RCC 7860 (cell line): ENCODE measurements around the gene PISD.

Experiments
- DNase-seq: peaks from one replicate; pipeline ENCODE4 v3.0.0-alpha.2; 2015; ENCODE audit warnings: low spot score
- FAIRE-seq: peaks from 2 replicates; lab custom pipeline; 2012; peaks lifted over from hg19 to GRCh38; lab: Jason Lieb, UNC

The PISD gene

DNA sequence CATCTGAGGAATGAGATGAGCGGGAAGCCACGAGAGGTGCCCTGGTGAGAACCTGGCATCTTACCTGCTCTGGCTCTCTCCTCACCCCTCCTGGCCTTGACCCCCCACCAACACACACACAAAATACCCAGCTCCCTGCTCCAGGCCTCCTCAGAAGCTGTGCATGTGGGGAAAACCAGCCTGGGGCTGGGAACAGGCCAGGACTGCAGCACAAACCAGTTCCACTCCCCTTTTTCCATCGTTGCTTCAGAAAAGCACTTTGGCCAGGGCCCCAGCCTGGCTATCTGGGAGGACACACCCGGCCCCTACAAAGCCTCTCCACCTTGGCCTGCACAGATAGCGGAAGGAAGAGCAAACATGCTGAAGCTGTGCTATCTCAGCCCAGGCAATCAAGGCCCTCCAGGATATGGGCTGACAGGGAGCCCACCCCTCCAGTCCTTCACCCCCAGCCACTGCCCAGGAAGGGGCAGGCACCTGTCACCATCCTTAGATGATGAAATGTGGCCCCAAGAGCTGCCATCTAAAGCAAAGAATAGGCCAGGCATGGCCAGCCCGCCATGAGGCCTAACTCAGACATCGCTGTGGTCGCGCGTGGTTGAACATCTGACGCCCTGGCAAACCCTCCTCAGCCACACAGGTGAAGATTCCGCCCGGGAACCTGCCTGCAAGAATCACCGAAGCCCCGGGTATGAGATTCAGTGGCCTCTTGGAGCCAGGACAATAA lies 35.4 kb downstream of the PISD start:
- FAIRE-seq (no peak), DNase-seq (no peak)

DNA sequence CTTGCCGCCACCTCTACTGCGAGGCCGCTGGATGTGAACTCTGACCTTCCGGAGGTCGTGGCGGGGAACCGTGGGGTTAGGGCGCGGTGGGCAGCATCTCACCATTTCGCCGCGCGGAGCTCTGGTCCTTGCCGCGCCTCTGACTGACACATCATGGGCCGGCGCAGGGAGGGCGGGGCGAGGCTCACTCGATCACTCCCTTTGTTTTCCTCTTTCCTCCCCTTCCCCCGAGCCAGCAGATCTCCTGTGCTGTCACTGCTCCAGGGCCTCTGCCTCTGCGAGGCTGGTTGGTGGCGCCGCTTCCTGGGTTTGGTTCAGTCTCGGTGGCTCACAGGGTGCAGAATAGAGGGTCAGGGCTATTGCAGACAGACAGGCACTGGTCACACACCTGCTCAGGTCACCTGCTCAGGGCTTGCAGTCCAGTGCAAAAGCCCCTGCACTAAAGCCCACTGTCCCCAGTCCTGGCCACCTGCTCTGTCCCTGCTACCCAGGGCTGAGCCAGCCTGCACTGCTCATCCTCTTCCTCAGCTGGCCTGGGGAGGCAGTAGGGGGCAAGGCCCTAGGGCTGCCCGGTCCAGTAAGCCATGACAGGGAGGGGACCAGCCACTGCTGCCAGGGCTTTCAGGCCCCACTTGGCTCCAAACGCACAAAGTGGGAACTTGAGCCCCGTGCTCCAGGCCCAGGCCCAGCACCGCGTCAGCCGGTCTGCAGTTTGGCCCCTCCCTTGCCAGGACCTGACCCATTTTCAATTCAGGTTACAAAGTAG lies 36.2 kb downstream of the PISD start:
- no peak for DNase-seq
- FAIRE-seq = no peak

DNA sequence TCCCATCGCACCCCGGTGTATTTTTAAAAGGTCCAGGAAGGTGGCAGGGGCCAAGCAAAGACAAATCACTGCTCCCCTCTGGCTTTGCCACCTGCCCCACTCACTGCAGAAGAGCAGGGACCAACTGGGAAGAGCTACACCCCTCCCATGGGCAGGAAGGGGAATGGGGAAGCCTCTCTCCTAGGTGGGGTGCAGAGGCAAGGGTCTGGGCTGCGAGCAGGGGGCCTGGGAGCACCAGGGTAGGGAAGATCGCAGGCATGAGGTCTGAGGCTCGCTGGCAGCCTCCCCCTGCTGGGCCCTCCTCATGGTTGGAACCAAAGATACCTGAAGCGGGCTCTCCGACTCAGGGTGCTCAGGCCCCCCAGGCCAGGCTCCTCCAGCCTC lies 36.8 kb downstream of the PISD start:
- no peak for FAIRE-seq
- no peak for DNase-seq

DNA sequence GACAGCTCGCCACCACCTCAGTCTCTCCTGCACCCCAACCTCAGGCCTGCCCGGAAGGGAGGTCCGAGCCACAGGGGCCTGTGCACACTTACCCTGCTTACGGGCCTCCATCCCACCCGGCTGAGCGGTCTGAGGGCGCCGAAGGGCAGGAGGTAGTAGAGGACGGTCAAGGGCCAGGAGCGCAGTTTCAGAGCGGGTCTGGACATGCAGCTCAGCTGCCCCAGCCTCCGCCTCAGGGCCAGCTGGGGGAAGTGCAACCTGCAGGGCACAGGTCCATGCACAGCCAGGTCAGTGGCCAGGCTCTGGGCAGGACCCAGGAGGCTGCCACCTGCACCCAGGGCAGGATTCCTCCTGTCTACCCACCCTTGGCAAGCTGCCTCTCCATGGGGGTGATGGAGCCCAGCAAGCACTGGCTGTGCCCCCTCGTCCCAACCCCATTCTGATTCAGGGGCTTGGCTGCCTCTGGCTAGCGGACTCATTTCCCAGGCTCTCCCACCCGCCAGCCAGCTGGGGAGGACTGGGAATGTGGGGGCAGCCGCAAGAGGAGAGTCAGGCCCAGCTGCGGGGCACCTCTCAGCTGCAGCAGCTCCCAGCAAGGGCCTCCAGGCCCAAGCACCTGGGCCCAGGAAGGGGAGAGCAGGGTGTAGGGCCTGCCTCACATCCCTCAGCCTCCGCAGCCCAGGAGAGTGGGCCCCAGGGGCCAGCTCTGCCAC lies 38.3 kb downstream of the PISD start:
- DNase-seq (no peak), FAIRE-seq (no peak)

DNA sequence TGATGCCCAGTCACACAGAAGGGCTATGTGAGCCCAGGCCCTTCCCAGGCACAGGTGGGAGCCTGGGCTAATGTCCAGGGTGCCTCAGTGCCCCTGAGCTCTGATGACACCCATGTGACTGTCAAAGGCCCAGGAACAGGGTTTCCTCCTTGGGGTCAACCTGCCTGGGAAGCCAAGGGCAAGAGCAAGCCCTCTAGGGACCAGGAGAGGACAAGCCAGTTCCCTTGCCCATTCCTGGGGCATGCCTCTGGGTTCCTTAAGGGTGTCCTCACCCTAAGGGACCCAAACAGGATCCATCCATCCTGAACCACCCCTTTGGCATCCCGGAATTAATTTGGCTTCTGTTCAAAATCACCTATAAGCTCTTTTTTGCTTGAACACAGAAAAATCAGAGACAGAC lies 39.0 kb downstream of the PISD start:
- no peak for FAIRE-seq

DNA sequence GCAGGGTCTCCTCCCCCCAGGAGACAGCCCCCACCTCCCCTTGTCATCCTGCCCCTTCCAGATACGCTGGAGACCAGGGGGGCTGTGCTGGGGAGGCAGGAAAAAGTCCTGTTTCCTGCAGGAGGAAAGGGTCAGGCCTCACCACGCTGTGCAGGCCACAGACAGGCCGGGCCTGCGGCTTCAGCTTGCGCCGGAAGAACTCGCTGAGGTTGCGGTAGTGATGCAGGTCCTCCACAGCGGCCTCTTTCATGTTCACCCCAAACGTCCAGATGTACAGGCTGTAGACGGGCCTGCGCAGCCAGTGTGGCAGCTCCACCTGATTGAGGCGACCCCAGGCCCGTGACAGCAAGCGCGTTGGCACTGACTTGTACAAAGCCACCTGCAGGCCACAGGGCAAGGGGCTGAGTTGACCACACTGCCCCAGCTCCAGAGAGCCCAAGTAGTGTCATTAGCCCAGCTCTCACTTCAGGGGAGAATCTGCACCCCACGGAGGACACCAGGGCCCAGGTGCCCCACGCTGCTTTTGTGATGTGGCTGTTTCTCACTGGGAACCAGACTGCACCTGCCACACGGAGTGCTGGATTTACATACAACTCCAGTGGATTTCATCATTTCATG lies 40.4 kb downstream of the PISD start:
- no peak for DNase-seq
- no peak for FAIRE-seq

More for the DNA sequence above, 39.0 kb downstream of the PISD start:
- DNase-seq = no peak

DNA sequence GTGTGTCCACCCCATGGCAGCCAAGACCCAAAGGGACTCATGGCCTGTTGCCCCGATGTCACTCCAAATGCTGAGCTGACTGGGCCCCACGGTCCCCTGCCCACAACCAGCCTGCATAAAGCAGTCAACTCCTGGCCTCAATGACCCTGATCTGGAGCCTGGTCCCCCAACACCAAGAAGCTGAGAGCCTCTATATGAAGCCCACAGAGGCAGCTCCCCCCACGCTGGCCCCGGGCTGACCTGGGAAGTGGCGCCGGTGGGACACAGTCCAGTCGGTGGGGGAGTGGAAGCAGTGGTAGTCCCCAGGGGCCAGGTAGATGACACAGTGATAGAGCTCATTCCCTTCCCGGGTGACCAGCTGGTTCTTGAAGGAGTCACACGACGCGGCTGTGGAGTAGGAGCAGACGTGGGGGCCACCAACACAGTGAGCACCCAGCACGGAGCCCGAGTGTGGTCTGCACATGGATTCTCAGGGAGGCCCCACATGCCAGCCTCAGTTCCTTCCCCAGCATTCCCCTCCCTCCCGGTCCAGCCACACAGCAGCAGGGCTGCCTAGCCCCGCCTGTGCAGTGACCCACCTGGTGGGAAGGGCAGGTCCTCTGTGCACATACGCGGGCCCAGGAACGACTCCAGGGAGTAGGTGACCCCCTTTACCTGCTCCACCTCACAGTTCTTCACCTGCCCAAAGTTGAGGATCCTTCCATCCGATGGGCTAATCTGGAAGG lies 41.1 kb downstream of the PISD start:
- DNase-seq = no peak
- FAIRE-seq = no peak

DNA sequence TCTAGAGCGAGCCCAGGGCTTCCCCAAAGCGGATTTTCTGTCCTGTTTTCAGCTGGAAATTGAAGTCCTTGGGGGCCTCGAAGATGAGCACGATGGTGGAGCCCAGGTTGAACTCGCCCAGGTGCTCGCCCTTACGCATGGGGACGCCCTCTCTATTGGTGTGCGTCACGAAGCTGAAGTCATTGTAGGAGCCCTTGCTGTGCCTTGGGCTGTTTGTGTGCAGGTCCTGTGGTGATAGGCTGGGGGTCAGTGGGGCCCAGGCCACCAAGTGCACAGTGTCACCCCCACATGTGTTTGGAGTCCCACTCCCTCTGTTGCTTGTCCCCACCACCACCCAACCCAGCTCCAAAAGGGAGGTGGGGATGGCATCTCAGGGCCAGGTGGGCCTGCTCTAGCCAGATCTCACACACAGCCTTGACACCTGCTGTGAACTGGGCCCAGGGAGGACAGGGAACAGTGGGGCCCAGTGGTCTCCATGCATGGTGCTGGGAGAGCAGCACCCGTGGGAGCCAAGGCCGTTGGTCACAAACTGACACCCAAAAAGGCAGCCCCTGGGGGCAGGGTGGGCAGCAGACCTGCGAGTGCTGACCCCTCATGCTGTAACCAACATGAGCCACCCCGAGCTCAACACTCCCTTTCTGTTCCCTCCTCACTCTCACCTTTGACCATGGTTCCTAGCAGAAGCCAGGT lies 42.3 kb downstream of the PISD start:
- DNase-seq (no peak), FAIRE-seq (no peak)

DNA sequence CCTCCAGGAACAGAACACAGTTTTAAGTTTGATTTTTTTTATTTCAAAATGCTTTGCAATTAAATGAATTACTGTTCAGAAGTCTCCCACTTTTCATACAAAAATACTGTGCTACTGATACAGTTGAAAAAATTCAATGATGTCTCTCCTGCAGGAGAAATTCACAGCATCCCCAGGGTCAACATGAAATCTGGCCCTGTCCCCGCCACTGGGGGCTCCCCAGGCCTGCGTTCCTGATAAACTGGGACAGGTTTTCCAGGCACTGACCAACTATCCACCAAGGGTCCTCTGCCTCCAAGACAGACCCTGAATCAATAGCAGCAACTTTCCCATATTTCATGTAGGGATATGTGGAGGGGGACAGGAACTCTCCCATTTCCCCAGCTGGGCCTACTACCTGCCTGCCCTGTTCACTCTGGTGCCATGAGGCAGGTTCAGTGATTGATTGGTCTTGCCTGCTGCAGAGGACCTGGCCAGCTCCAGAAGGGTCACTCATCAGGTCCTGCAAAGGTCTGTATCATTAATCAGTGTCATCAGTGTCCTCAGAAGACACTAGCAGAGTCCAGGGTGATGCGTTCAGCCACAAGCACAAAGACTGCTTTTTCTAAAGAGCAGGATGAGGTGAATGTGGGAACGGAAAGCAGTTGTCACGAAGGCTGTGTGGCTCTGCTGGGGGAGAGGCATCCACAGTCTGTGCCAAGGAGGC lies 43.4 kb downstream of the PISD start:
- DNase-seq (no peak), FAIRE-seq (no peak)

DNA sequence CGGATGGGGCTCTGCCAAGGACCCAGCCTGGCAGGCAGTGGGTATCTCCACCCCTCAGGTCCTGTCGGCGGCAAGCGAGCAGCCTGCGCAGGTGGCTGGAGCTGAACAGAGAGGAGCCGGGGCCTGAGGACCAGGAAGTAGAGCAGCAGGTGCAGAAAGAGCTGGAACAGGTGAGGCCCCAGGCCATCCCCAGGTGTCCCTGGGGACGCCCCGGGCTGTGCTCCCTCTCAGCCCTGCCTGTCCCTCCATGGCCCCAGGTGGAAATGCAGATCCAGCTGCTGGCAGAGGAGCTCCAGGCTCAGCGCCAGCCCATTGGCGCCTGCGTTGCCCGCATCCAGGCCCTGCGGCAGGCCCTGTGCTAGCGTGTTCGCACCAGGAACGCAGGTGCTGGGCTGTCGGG lies 44.0 kb downstream of the PISD start:
- FAIRE-seq = no peak
- DNase-seq = no peak

DNA sequence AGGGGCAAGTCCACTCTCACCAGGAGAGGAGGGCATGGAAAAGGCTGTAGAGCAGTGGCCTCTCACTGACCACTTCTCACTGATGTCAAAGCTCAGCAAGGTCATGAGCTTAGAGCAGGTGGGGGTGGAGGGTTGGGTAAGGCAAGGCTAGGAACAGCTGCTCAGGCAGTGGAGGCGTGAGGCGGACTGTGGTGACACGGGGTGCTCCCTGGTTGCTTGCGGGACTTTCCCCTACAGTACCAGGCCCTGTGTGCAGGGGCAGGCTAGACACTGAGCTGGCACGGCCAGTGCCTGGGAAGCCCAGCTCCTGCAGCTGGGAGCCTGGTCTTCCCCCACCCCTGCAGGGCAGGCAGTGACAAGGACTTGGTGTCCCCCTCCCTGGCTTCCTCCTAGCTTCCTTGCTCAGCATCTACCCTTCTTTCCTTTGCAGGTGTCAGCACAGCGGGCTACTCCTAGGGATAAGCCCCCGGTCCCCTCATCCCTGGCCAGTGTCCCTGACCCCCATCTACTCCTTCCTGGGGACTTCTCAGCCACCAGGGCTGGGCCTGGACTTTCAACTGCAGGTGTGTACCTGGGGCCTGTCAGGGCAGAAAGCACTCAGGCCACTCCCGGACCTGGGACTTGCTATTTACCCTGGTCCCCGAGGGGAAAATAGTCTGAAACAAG lies 45.6 kb downstream of the PISD start:
- FAIRE-seq (no peak), DNase-seq (no peak)

DNA sequence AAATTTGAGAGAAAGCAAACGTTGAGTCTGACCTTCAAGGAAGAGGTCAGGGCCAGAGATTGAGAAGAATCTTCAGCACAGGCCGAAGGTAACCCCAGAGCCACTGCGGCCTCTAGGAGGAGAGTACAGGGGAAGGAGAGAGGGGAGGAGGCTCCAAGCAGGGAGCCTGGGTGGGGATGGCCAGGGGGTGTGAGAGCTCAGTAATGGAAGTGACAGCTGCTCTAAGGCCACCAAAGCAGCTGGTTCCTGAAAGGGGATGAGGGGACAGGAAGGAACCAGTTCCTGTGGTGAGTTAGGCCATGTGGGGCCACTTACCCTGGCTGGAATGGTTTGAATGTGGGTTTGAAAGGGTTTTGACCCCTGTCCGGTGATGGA lies 46.1 kb downstream of the PISD start:
- FAIRE-seq (no peak), DNase-seq (no peak)

DNA sequence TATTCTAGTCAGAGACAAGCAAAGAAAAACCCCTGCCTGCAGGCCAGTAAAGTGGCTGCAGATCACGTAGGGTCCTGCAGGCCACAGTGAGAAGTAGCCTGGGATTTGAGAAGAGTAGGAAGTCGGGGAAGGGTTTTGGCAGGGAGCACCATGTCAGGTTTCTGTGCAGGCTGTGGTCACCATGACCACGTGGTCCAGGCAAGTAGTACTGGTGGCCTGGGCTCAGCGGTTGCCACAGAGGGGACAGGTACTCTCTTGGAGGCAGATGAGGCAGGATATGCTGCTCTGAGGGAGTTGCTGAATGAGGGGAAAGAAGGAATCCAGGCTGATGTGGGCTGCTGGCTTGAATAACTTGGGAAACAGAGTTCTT lies 46.5 kb downstream of the PISD start:
- FAIRE-seq = no peak
- no peak for DNase-seq

DNA sequence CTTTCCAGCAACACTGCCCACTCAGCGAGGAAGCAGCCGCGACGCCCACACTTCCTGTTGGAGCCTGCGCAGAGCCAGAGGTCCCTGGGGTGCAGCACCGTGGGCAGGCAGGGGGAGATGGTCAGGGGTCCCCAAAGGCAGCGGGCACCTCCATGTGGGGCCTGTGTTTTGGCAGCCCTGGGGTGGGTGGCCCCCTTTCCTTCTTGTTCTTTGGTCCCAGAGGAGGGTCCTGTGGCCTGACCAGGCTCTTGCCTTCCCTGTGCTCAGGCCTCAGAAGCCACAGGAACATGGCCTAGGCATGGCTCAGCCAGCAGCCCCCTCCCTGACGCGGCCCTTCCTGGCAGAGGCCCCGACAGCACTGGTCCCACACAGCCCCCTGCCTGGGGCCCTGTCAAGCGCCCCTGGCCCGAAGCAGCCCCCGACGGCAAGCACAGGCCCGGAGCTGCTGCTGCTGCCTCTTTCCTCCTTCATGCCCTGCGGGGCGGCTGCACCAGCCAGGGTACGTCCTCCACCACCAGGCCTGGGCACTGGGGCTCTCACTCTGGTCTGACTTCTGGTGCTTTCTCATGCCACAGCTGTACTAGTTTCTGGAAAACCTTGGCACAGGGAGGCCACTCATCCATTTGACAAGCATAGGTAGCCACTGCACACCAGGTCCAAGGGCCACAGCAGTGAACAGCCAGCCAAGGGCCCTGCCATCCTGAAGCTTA lies 47.1 kb downstream of the PISD start:
- FAIRE-seq (no peak), DNase-seq (no peak)

DNA sequence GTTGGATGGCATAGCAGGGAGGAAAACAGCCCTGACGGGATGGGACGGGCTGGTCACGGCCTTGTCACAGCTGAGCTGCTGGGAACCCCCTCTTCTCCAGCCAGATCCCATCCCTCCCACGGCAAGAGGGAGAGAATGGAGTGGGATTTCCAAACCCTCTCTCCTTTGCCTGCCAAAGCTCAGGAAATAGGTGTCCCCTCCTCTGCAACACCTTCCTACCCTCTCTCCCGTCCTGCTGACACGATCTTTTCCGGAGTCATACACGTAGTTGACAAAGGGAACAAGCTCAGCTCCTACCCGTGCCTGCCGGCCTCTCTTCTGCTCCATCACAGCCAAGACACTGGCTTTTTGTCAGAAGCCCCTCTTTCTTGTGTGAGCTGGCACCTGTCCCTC lies 48.1 kb downstream of the PISD start:
- no peak for DNase-seq
- no peak for FAIRE-seq

DNA sequence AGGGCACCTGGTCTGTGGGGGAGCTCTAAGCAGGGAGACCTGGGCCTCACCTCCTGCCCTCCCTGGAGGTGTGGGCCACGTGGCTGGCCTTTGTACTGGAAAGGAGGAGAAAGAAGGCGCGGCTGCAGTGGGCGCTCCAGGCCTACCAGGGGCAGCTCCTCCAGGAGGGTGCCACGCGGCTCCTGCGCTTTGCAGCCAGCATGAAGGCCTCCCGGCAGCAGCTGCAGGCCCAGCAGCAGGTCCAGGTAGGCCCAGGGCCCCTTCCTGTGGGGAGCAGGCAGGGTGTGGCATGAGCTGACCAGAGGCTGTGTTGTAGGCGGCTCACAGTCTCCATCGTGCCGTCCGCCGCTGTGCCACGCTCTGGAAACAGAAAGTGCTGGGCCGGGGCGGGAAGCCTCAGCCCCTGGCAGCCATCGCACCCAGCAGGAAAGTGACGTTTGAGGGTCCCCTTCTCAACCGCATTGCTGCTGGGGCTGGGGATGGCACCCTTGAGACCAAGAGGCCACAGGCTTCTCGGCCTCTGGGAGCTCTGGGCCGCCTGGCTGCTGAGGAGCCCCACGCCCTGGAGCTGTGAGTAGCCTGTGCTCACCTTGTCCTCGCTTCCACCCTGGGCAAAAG lies 48.6 kb downstream of the PISD start:
- DNase-seq = no peak
- no peak for FAIRE-seq

DNA sequence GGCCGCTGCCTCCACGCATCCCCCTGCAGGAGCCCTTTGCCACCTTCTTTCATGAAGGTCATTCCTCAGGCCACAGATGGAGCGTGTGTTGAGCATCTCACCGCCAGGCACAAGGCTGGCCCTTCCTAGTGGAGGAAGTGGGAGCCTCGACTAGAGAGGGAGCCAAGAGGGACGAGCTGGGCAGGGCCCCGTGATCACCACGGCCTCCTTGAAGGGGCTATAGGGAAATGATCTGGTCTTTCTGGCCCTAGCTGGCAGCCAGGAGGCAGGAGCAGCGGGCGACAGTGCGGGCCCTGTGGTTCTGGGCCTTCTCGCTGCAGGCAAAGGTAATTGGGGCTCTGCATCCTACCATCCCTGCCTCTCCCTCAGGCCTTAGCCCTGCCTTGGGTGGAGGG lies 49.1 kb downstream of the PISD start:
- FAIRE-seq (no peak), DNase-seq (no peak)

DNA sequence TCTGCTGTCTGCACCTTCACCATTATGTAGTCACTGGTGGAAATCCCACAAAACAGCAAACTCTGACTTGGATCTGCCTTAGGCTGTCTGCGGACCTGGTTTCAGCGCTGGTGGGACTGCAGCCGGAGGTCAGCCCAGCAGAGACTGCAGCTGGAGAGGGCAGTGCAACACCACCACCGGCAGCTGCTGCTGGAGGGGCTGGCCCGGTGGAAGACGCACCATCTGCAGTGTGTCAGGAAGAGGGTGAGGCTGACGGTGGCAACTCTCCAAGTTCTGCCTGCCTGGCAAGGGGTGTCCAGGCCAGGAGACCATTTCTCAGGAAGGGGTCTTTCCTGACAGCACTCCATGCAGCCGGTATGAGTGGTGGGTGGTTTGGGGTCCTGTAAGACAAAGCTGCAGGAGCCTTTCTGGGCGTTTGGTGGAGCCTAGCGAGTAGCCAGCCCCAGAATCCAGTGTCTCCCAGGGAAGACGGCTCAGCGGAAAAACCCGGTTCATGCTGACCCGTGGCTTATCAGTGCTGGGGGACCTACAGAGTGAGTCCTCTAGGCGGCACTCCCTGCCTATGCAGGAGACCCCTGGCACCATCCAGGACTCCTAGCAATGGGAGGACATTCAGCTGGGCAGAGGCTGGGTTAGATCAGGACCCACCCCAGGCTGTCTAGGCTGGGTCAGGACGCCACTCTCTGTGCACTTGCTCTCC lies 50.8 kb downstream of the PISD start:
- FAIRE-seq = no peak
- DNase-seq = no peak
